ENCODE results near the gene ZFR2.
A peak's percentile ranks its signal among the peaks of the same experiment; 100 is the strongest.

The ZFR2 gene

GRCh38 chr19:3857449-3858003 is 11.3 kb downstream of the ZFR2 start:
- Histone ChIP-seq H3K79me2 (ENCODE audit: control insufficient read depth, insufficient read depth, low read length) (no peaks in the 10 kb centered on the region), H2AK5ac (ENCODE audit: low read length) (no peak overlapping the region), H3K4me1 (ENCODE audit: control insufficient read depth, low read depth, low read length) (no peaks in the 10 kb centered on the region)

GRCh38 chr19:3855320-3855719 is 13.5 kb downstream of the ZFR2 start:
- no peak for DNase-seq
- H3K79me1 ChIP-seq (ENCODE audit: low read length): no peaks in the 10 kb centered on the region
- H3K4me2 ChIP-seq (ENCODE audit: low read length): no peak overlapping the region
- no peak overlapping the region for H3K56ac ChIP-seq (ENCODE audit: low read length)
- no peak overlapping the region for H3K18ac ChIP-seq (ENCODE audit: low read length)
- no peaks in the 10 kb centered on the region for H3K27me3 ChIP-seq (ENCODE audit: insufficient read depth, low read length, poor library complexity)
- H3K9ac ChIP-seq (ENCODE audit: low read length): no peak overlapping the region
- no peaks in the 10 kb centered on the region for H3K4me1 ChIP-seq (ENCODE audit: control insufficient read depth, low read depth, low read length)
- no peak overlapping the region for H4K5ac ChIP-seq (ENCODE audit: low read length)
- H3K4me3 ChIP-seq (ENCODE audit: low read length): no peak overlapping the region
- H3K23ac ChIP-seq (ENCODE audit: low read length): peak overlapping the region; percentile 66
- no CpG with 5 or more reads among the region's 19 CpGs for WGBS (ENCODE audit: extremely low coverage, insufficient coverage, low lambda C conversion rate)
- no peak overlapping the region for H3K27ac ChIP-seq (ENCODE audit: low read depth, low read length)
- H4K8ac ChIP-seq (ENCODE audit: low read depth, low read length): no peak overlapping the region
- H2BK15ac ChIP-seq (replicated peaks; ENCODE audit: low read depth): no peak overlapping the region
- H2BK5ac ChIP-seq (ENCODE audit: low read length): no peak overlapping the region
- H2BK120ac ChIP-seq (ENCODE audit: low read depth, low read length): no peak overlapping the region
- no peak overlapping the region for H3K4ac ChIP-seq (ENCODE audit: low read depth, low read length)
- H3K79me2 ChIP-seq (ENCODE audit: control insufficient read depth, insufficient read depth, low read length): no peaks in the 10 kb centered on the region
- H3K36me3 ChIP-seq (ENCODE audit: control insufficient read depth, insufficient read depth, low read length): no peaks in the 10 kb centered on the region
- no peak overlapping the region for H2AK5ac ChIP-seq (ENCODE audit: low read length)

More at GRCh38 chr19:3857449-3858003, 11.3 kb downstream of the ZFR2 start:
- no peak overlapping the region for H2BK5ac ChIP-seq (ENCODE audit: low read length)
- H4K8ac ChIP-seq (ENCODE audit: low read depth, low read length): no peak overlapping the region
- no peak overlapping the region for H3K4ac ChIP-seq (ENCODE audit: low read depth, low read length)
- no peak overlapping the region for H3K18ac ChIP-seq (ENCODE audit: low read length)
- H2BK120ac ChIP-seq (ENCODE audit: low read depth, low read length): no peak overlapping the region
- no peak overlapping the region for H3K4me2 ChIP-seq (ENCODE audit: low read length)
- H3K36me3 ChIP-seq (ENCODE audit: control insufficient read depth, insufficient read depth, low read length): no peaks in the 10 kb centered on the region
- H3K27me3 ChIP-seq (ENCODE audit: insufficient read depth, low read length, poor library complexity): no peaks in the 10 kb centered on the region
- no peaks in the 10 kb centered on the region for H3K79me1 ChIP-seq (ENCODE audit: low read length)
- H2BK15ac ChIP-seq (replicated peaks; ENCODE audit: low read depth): no peak overlapping the region
- no peak overlapping the region for H4K5ac ChIP-seq (ENCODE audit: low read length)
- no peak overlapping the region for H3K4me3 ChIP-seq (ENCODE audit: low read length)
- no peak overlapping the region for H3K27ac ChIP-seq (ENCODE audit: low read depth, low read length)
- no peak overlapping the region for H3K9ac ChIP-seq (ENCODE audit: low read length)
- no peak overlapping the region for H3K56ac ChIP-seq (ENCODE audit: low read length)
- WGBS (ENCODE audit: extremely low coverage, insufficient coverage, low lambda C conversion rate): no CpG with 5 or more reads among the region's 12 CpGs
- no peak for DNase-seq
- no peak overlapping the region for H3K23ac ChIP-seq (ENCODE audit: low read length)

GRCh38 chr19:3852614-3853254 is 16.1 kb downstream of the ZFR2 start:
- Histone ChIP-seq H3K9ac (ENCODE audit: low read length) (no peak overlapping the region), H2AK5ac (ENCODE audit: low read length) (no peak overlapping the region), H3K36me3 (ENCODE audit: control insufficient read depth, insufficient read depth, low read length) (no peaks in the 10 kb centered on the region), H3K79me1 (ENCODE audit: low read length) (no peaks in the 10 kb centered on the region), H3K23ac (ENCODE audit: low read length) (no peak overlapping the region), H4K8ac (ENCODE audit: low read depth, low read length) (no peak overlapping the region), H3K18ac (ENCODE audit: low read length) (no peak overlapping the region), H3K27ac (ENCODE audit: low read depth, low read length) (no peak overlapping the region), H3K4me3 (ENCODE audit: low read length) (no peak overlapping the region), H3K56ac (ENCODE audit: low read length) (no peak overlapping the region), H4K5ac (ENCODE audit: low read length) (no peak overlapping the region), H2BK120ac (ENCODE audit: low read depth, low read length) (no peak overlapping the region), H3K4me2 (ENCODE audit: low read length) (no peak overlapping the region), H3K4me1 (ENCODE audit: control insufficient read depth, low read depth, low read length) (no peaks in the 10 kb centered on the region), H2BK5ac (ENCODE audit: low read length) (no peak overlapping the region), H3K4ac (ENCODE audit: low read depth, low read length) (no peak overlapping the region), H3K79me2 (ENCODE audit: control insufficient read depth, insufficient read depth, low read length) (no peaks in the 10 kb centered on the region), H3K27me3 (ENCODE audit: insufficient read depth, low read length, poor library complexity) (no peaks in the 10 kb centered on the region), H2BK15ac (replicated peaks; ENCODE audit: low read depth) (no peak overlapping the region)
- DNase-seq: peak; percentile 74
- no CpG with 5 or more reads among the region's 4 CpGs for WGBS (ENCODE audit: extremely low coverage, insufficient coverage, low lambda C conversion rate)

DNA sequence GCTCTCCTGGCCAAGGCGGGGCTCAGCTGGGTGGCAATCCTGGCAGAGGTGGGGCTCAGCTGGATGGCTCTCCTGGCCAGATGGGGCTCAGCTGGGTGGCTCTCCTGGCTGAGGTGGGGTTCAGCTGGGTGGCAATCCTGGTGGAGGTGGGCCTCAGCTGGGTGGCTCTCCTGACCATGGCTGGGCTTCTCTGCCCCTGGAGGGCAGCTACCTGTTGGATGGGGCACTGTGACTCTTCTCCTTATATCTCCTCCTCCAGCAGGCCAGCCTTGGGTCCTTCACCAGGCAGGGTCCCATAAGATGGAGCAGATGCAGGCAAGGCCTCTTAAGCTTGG is 16.7 kb downstream of the ZFR2 start:
- Histone ChIP-seq H3K4ac (ENCODE audit: low read depth, low read length) (no peak overlapping the region), H2BK5ac (ENCODE audit: low read length) (no peak overlapping the region), H3K4me1 (ENCODE audit: control insufficient read depth, low read depth, low read length) (no peaks in the 10 kb centered on the region), H3K4me3 (ENCODE audit: low read length) (no peak overlapping the region), H4K5ac (ENCODE audit: low read length) (no peak overlapping the region), H3K9ac (ENCODE audit: low read length) (no peak overlapping the region), H3K79me2 (ENCODE audit: control insufficient read depth, insufficient read depth, low read length) (no peaks in the 10 kb centered on the region), H2AK5ac (ENCODE audit: low read length) (no peak overlapping the region), H2BK120ac (ENCODE audit: low read depth, low read length) (no peak overlapping the region), H3K79me1 (ENCODE audit: low read length) (no peaks in the 10 kb centered on the region), H3K4me2 (ENCODE audit: low read length) (no peak overlapping the region), H3K27ac (ENCODE audit: low read depth, low read length) (no peak overlapping the region), H3K36me3 (ENCODE audit: control insufficient read depth, insufficient read depth, low read length) (no peaks in the 10 kb centered on the region), H3K18ac (ENCODE audit: low read length) (no peak overlapping the region), H4K8ac (ENCODE audit: low read depth, low read length) (no peak overlapping the region), H3K27me3 (ENCODE audit: insufficient read depth, low read length, poor library complexity) (no peaks in the 10 kb centered on the region), H3K23ac (ENCODE audit: low read length) (no peak overlapping the region), H2BK15ac (replicated peaks; ENCODE audit: low read depth) (no peak overlapping the region), H3K56ac (ENCODE audit: low read length) (no peak overlapping the region)
- DNase-seq: no peak
- no CpG with 5 or more reads among the region's 1 CpG for WGBS (ENCODE audit: extremely low coverage, insufficient coverage, low lambda C conversion rate)

- no peak overlapping the region for H2AK5ac ChIP-seq (ENCODE audit: low read length)
- H4K8ac ChIP-seq (ENCODE audit: low read depth, low read length): no peak overlapping the region
- H3K9ac ChIP-seq (ENCODE audit: low read length): no peak overlapping the region
- H3K56ac ChIP-seq (ENCODE audit: low read length): no peak overlapping the region
- DNase-seq: no peak
- no peaks in the 10 kb centered on the region for H3K36me3 ChIP-seq (ENCODE audit: control insufficient read depth, insufficient read depth, low read length)
- H3K4me1 ChIP-seq (ENCODE audit: control insufficient read depth, low read depth, low read length): no peaks in the 10 kb centered on the region
- no peak overlapping the region for H2BK15ac ChIP-seq (replicated peaks; ENCODE audit: low read depth)
- H3K4ac ChIP-seq (ENCODE audit: low read depth, low read length): no peak overlapping the region
- no peaks in the 10 kb centered on the region for H3K27me3 ChIP-seq (ENCODE audit: insufficient read depth, low read length, poor library complexity)
- H2BK5ac ChIP-seq (ENCODE audit: low read length): no peak overlapping the region
- H3K27ac ChIP-seq (ENCODE audit: low read depth, low read length): no peak overlapping the region
- no CpG with 5 or more reads among the region's 11 CpGs for WGBS (ENCODE audit: extremely low coverage, insufficient coverage, low lambda C conversion rate)
- H3K4me3 ChIP-seq (ENCODE audit: low read length): no peak overlapping the region
- H3K18ac ChIP-seq (ENCODE audit: low read length): no peak overlapping the region
- no peaks in the 10 kb centered on the region for H3K79me1 ChIP-seq (ENCODE audit: low read length)
- H3K4me2 ChIP-seq (ENCODE audit: low read length): no peak overlapping the region
- H3K79me2 ChIP-seq (ENCODE audit: control insufficient read depth, insufficient read depth, low read length): no peaks in the 10 kb centered on the region
- H3K23ac ChIP-seq (ENCODE audit: low read length): no peak overlapping the region
- no peak overlapping the region for H2BK120ac ChIP-seq (ENCODE audit: low read depth, low read length)
- H4K5ac ChIP-seq (ENCODE audit: low read length): no peak overlapping the region
Observed at GRCh38 chr19:3851254-3852176, 17.3 kb downstream of the ZFR2 start.
